ENCODE measurements around the gene CARD10.

The CARD10 gene

DNA sequence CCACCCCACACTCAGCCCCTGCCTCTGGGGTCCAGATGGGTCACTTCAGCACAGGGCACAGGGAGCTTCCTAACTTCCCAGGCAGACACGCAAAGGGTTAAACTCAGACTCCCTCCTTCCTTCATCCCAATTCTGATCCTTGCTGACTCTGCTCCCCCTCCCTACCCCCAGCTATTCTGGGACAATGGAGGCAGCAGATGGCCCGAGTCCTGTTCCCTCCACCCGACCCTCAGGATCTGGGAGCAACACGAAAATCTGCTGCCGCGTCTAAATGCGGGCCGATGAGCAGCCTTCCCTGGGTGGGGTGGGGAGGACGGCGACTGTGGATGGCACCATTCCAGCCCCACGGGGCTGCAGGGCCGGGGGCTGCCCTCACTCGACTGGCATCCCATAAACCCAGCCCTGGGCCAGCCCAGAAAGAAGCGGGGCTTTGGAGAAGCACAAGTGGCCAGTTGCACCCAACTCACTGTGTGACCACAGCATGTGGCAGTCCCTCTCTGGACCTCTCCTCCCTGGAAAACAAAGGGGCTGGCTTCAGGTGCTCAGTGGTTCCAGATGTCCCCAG lies 51.7 kb downstream of the CARD10 start:
- no peak for DNase-seq (ENCODE audit: low spot score)

DNA sequence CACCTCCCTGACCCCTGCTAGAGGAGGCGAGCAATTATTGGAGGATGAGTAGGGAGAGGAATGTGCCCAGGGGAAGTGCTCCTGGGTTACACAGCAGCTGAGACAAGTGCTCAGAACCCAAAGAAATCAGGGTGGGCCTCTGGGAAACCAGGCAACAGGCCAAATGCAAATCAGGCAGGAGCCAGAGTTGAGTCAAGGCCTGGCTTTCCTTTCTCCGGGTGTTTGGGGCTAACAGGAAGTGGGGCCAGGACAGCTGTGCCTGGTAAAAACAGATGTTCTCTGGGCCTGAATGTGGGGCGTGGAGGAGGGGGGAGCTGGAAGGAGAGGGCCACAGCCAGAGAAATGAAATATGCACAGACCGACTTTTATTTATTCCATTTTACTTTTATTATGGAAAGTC lies 55.0 kb downstream of the CARD10 start:
- no peak for DNase-seq (ENCODE audit: low spot score)

DNA sequence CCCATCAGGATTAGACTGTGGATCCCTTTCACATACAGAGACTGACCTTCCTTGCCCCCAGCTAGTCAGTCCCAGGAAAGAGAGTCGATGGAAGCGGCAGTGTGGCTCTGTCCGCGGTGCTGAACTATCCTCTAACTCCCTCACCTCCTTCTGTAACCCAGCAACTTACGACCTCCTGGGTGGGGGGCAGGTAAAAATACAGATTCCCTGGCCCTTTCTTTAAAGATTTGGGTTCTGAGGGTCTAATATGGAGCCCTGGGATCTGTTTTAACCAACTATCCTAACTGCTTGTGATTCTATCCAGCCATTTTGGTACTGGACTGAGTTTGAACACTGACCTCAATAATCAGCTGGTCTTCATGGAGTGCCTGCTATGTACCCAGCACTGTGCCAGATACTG lies 56.2 kb downstream of the CARD10 start:
- no peak for DNase-seq (ENCODE audit: low spot score)

DNA sequence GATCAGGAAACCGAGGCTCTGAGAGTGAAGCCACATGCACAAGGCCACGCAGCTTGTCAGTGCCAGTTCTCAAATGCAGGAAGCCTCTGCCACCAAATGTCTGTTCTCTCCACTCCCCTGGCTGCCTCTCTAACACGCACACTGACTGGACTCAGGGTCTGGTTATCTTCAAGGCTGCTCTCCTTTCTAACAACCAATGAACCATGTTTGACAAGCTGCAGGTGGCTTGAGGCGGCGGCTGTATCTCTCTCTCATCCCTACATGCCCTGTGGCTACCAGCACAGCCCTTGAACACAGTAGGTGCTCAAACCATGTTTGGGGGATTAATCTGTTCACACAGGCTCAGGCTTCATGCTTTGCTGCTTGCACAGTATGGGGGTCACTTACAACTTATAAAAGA lies 56.8 kb downstream of the CARD10 start:
- DNase-seq (ENCODE audit: low spot score) = no peak

DNA sequence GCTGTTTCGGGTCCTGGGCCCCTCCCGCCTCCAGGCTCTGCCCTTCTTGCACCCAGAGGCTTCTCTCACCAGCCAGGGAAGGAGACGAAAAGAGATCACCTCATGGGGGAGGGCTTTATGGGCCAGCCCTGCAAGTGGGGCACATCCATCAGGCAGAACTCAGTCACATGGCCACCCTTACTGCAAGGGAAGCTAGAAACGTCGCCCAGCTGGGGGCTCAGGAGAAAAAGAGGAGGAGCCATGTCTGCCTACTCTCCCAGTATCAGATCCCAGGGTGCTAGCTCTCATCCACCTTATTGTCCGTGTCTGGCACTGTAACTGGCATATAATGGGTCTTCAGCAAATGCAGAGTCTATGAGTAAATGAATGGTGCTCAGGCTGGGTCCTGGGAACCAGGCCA lies 57.3 kb downstream of the CARD10 start:
- no peak for DNase-seq (ENCODE audit: low spot score)

DNA sequence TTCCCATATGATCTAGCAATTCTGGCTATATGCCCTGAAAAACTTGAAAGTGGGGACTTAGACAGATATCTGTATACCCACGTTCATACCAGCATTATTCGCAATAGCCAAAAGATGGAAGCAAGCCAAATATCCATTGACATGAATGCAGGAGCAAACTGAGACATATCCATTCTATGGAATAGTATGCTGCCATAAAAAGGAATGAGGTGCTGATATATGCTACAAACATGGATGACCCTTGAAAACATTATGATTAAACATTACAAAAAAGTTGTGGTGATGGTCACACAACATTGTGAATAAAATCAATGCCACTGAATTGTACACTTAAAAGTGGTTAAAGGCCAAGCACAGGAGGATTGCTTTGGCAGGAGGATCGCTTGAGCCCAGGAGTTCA lies 58.5 kb downstream of the CARD10 start:
- no peak for DNase-seq (ENCODE audit: low spot score)

DNA sequence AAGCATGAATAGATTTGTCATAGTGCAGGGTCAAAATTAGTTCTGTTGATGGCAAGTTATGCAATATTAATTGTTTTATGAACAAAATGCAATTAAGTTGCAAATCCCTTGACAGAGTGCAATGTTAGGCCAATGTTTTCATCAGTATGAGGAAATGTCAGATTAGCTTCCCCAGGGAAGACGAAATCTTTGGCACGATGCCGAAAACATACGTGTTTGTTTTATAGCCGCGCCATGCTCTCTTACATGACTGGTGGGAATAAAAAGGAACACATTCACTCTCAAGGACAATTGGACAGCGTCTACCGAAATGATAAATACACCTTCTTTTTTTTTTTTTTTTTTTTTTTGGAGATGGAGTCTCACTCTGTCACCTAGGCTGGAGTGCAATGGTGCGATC lies 60.0 kb downstream of the CARD10 start:
- DNase-seq (ENCODE audit: low spot score) = no peak

DNA sequence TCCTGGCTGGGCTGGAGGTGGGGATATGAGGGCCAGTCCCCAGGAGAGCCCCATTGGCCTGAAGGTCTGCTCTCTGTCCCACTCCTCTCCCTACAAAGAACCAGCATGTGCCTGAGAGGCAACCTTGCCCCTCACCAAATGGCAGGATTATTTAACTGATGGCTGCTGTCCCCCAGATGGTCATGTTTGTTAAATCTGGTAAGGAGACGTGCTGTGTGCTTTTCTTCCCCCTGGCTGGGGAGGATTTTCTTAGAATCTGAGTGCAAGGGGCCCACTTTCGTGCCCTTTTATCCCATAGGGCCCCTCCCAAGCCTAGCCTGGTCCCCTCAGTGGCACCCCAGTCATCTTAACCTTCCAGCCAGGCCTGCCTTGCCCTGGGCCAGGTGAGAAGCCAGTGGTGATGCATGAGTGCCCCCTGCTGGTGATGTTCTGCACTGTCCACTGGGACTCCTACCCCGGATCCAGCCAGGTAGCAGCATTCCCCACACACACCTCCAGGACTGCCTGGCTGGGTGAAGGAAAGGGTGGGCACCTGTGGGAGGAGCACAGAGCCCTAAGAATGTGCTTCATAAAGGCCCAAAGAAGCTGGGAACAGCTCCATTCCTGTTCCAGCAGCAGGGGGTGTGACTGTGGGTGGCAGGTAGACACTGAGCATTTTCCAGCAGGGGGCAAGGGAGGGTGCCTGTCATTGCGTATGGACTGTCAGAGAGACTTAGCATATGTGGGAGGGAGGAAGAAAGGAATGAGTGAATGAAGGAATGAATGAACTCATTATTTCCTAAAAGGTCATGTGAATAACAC lies 61.9 kb downstream of the CARD10 start:
- peak; percentile 63 for DNase-seq (ENCODE audit: low spot score)

DNA sequence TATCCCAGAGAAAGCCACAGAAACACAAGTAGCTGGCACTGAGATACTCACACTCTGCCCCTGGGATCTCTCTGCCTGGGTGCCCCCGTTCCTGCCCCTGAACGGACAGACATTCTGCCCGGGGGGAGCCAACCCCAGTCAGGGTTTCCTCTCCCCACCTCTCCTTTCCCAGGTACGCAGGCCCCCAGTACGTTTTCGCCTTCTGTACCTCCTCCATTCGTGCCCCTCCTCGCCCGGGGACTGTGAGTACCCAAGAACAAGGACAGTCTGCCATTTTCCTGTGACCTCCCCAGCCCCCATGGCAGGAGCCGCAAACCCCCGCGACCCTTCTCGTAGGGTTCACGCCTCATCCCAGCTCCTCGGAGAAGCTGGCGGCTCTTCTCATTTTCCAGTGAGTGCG lies 62.9 kb downstream of the CARD10 start:
- DNase-seq (ENCODE audit: low spot score) = no peak

DNA sequence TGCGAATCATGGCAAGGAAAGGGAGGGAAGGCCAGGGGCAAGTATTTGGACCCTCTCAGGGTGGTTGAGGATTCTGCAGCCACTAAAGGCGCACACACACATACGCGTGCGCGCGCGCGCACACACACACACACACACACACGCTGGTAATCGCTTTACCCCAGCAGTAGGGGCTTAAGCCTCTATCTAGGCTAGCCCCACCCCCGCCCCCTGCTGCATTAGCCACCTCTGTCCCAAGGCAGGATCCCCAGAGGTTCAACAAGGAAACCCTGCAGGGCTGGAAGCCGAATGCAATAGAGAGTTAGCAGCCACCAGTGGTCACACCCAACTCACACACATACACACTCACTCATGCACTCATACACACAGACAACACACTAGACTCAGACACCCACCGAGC lies 63.3 kb downstream of the CARD10 start:
- DNase-seq (ENCODE audit: low spot score) = no peak

DNA sequence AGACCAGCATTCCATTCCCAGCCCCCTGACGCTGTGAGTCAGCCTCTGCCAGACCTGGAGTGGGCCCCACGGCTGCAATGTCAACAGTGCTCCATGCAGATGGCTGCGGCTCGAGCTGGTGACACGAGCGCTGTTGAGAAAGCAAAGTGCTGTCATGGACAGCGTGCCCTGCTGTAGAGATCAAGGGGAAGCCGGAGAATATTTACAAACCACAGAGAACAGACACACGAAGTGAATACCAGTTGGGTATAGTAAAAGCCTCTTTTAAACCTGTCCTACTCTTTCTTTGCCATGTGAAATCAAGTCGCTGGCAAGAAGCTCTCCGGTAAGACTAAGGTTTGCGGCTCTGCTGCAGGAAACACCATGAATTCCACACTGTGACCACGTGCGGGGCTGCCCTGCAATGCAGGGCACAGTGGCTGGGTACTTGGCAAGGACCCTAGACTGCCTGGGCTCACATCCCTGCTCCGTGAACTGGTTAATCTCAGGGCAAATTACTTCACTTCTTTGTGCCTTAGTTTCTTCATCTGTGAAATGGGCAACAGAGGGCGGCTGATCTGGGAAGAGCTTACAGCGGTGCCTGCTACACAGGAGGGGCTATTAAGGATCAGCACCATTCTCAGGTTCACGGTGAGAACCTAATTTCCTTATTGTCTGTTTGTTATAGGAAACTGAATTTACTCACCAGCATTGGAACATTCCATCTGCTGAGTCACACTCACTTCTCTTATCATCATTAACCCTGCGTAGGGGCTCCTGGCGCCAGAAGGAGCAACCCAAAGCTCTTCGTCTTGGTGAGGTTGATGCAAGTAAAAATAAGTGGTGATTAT lies 64.1 kb downstream of the CARD10 start:
- peak; percentile 12 for DNase-seq (ENCODE audit: low spot score)

DNA sequence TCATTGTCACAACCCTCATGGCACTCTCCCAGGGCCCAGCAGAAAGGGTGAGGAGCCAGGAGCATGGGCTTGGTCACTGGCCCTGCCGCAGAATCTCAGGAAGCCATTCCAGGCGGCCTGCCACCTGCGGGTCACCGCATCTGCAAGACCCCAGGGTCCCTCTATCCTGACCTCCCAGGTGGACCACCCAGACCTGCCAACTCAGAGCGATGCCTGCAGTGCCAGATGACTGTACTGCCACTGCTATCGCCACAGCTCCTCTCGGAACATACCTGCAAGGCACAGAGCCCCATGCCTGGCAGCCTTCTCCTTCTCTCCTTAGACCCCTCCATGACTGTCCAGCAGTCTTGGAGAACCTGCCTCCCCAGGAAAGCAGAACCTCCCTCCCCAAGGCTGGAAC lies 65.5 kb downstream of the CARD10 start:
- no peak for DNase-seq (ENCODE audit: low spot score)

DNA sequence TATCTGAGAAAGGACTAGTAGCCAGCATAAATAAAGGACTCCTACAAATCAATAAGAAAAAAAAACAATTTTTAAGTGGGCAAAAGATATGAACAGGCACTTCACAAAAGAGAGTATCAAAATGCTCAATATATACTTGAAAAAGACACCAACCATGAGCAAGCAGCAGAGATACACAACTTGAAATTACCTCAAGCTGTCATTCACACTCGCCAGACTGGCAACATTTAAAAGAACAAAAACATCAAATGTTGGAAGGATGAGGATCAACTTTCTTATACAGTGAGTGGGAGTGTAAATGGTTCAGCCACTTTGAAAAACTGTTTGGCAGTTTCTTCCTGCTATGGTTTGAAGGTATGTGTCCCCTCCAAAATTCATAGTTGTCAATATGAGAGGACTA lies 68.0 kb downstream of the CARD10 start:
- no peak for DNase-seq (ENCODE audit: low spot score)

DNA sequence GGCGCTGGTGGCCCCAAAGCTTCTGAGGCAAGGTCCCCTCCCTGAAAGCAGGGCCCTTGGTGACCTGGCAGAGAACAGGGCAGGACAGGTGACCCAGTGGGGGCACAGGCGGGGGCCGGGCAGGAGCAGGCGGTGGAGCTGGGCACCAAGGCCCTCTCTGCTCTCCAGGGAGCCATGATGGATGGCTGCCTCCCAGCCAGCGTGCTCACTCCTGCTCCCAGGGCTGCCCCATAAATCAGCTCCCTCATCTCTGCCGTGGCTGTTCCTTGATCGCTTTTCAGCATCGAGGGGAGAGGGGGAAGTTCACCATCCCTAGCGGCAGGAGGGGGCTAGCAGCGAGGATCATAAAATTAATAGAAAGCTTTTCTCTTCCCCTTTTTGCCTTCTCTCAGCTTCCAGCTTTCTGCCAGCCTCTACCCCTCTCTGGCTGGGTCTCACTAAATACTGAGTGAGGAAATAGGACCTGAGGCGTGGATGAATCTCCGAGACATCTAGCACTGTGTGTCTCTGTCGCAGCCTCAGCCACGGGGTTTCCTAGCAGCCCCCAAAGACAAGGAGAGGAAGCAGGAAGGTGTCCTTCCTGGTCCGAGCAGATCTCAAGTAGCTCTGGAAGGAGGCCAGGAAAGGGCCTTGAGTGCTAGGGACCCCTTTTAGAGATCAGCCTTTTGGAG lies 69.7 kb downstream of the CARD10 start:
- DNase-seq (ENCODE audit: low spot score) = no peak

DNA sequence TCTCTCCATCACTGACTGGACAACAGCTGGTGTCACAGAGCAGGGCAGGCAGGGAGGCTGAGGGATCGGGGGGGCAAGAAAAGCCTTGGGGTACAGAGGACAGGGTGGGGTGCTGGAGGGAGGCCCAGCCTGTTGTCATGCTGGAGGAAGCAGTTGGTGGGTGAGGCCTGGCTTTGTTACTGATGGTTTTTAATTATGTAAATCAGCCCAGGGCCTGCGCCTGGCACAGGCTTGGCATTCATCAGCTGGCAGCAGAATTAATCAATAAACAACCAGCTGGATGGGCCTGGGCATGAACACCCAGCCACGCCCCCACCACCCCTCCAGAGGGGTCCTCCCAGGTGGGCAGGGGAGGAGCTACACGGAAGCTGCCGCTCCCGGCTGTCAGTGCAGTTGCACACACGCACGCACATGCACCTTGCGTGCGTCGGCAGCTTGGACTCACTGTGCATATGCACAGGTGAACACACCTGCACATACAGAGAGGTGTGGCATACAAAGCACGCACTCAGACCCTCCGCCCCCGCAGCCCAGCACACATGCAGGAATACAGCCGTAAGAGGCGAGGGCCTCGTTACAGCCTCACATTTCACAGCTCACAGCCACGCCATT lies 70.6 kb downstream of the CARD10 start:
- DNase-seq (ENCODE audit: low spot score) = no peak

DNA sequence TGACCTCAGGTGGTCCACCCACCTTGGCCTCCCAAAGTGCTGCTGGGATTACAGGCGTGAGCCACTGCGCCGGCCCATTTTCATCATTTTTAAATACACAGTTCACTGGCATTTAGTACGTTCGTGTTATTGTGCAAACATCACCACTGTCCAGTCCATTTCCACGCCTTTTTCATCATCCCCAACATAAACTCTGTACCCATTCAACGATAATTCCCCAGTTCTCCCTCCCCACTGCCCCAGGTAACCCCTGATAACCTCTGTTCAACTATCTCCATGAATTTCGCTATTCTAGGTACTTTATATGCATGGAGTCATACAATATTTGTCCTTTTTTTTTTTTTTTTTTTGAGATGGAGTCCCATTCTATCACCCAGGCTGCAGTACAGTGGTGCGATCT lies 73.7 kb downstream of the CARD10 start:
- no peak for DNase-seq (ENCODE audit: low spot score)

DNA sequence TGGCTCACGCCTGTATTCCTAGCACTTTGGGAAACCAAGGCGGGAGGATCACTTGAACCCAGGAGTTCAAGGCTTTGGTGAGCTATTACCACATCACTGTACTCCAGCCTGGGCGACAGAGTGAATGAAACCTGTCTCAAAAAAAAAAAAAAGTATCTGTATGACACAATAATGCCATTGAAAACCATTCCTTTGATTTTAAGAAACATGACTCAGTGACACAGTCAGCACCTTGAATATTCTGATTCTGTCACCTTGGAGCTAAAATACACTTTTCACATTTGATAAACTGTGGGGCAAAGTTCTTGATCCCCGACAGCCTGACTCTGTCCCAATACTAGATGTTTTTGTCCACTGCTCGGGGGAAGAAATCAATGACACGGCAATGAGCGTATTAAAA lies 75.2 kb downstream of the CARD10 start:
- no peak for DNase-seq (ENCODE audit: low spot score)

DNA sequence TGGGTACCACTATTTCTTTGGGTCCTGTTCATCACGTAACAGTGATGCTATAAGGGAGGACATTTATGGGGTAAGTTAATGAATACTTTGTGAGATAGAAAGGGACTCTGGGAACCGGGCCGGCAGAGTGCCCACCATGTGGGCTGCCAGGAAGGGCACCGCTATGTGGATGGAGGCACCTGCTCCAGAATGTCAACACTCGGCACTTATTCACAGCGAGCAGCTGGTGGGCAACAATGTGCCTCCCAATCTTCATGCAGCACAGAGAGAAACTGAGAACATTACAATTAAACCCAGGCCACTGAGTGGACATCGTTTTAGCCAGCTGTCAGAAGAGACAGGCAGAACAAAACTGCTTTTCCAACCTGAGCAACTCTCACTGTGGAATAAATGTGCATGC lies 76.1 kb downstream of the CARD10 start:
- no peak for DNase-seq (ENCODE audit: low spot score)

DNA sequence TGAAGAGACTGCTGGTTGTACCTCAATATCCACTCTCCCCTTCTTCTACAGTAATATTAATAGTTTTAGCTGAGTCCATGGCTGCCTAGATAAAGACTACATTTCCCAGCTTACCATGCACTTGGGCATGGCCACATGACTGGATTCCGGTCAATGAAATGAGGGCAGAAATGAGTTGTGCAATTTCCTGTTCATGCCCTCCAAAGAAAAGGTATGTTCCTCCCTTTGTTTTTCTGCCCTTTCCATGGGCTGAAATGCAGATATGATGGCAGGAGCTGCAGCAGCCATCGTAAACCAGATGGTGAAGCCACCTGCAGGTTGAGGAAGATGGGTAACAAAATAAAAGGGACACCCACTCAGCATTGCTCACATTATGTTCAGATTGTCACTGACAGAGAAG lies 76.7 kb downstream of the CARD10 start:
- no peak for DNase-seq (ENCODE audit: low spot score)

DNA sequence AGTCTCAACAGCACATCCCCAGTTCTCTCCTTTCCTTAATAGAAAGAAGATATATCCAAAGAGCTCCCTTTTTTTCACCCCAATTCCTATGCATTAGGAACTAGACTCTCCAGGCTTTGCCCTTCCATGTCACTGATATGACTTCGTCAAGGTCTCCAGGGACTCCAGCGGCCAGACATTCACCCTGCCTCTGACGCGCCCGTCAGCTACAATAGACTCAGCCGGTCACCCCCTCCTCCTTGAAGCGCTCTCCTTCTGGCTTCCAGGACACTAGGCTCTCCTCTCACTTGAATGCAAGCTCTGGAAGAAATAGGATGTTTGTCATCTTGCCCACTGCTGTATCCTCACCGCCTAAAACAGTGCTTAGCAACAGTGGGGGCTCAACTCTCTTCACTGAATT lies 77.1 kb downstream of the CARD10 start:
- no peak for DNase-seq (ENCODE audit: low spot score)

DNA sequence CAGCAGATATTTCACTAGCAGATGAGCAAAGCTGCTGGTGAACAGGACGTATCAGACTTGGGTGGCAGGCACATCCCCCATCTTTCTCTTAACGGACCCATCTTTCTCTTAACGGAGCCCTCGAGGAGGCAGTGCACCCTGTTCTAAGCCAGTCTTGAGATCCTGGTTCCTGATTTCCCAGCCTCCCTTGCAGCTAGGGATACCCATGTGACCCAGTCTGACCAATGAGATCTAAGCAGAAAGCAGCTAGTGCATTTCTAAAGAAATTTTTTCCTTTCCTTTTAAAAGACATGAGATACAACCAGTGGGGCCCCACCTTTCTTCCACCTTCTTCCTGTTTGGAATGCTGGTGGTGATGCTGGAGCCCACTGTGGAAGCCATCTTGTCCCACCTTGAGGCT lies 78.3 kb downstream of the CARD10 start:
- DNase-seq (ENCODE audit: low spot score) = no peak
